GM13976 (cell line): ENCODE measurements around the gene CLDN6.
A peak's percentile ranks its signal among the peaks of the same experiment; 100 is the strongest.

Experiments used
- DNase-seq: peaks from one replicate; pipeline ENCODE4 v3.0.0; 2012; ENCODE audit warnings: low spot score
- CTCF ChIP-seq: IDR thresholded peaks from 2 replicates; pipeline ENCODE4 v1.5.1; 2012; ENCODE audit warnings: borderline replicate concordance, mild to moderate bottlenecking; ENCODE audit not compliant: insufficient read depth; ENCODE audit errors: extremely low read depth, missing control alignments, control extremely low read depth
- in situ Hi-C: fragments of 300-500 bp; cut with MboI; formaldehyde crosslinking; loops from one replicate; pipeline ENCODE4 v1.12.0; 2022; ENCODE audit warnings: low sequenced_read_pairs, mixed read lengths, inconsistent platforms; ENCODE audit not compliant: unreplicated experiment

CLDN6 gene

GRCh38 chr16:3022684-3023414 lies 4.9 kb upstream of the CLDN6 start:
- in situ Hi-C loops: no loop called here
- DNase-seq: no peak
- no peak for TF ChIP-seq CTCF

GRCh38 chr16:3022208-3022683 lies 4.3 kb upstream of the CLDN6 start:
- DNase-seq: peak; percentile 75
- in situ Hi-C loops: no loop called here
- TF ChIP-seq CTCF: no peak

- peak; percentile 34 for TF ChIP-seq CTCF
- in situ Hi-C loops: no loop called here
- DNase-seq: peak; percentile 85
These were observed 3.6 kb upstream of the CLDN6 start for GRCh38 chr16:3021449-3022207.

GRCh38 chr16:3020604-3021448 lies 2.8 kb upstream of the CLDN6 start:
- in situ Hi-C loops: no loop called here
- TF ChIP-seq CTCF: no peak
- DNase-seq: no peak

- no peak for TF ChIP-seq CTCF
- DNase-seq: peak; percentile 93
- in situ Hi-C loops: no loop called here
These were observed 2.2 kb upstream of the CLDN6 start, which contains the start of gene TNFRSF12A for GRCh38 chr16:3020247-3020603. Gene TNFRSF12A, plus strand, starts transcription at chr16:3020368. Its CDS starts 30 bp downstream, at chr16:3020398.

- in situ Hi-C loops: no loop called here
- TF ChIP-seq CTCF: no peak
- DNase-seq: no peak
These were observed 1.7 kb upstream of the CLDN6 start for GRCh38 chr16:3019594-3020246.
